Measurements from ENCODE around the gene EFR3B. TPM values are rescaled to one million over a fixed set of nuclear protein-coding genes. Genes with fewer than 3 reads are reported as not detected.
A peak's percentile ranks its signal among the peaks of the same experiment; 100 is the strongest.
"Not testable (repeated sequence)": the region's sequence is repeated elsewhere in the genome, so short reads cannot be mapped to it uniquely, and the experiment has no call there.

Gene EFR3B
- total and polyA plus RNA-seq, 3 experiments from 2014 or later: 0.16 to 0.27 (median 0.20) TPM

GRCh38 chr2:25132693-25133092 lies 90.8 kb downstream of the EFR3B start:
- no peak overlapping the region for H3K27ac Mint-ChIP-seq
- peaks cover 10 to 14% (median 11%) of the 10 kb centered on the region in 3 donors for H3K4me1 Mint-ChIP-seq
- Histone ChIP-seq H3K4me1 (ENCODE audit: insufficient read depth, low read length) (no peaks in the 10 kb centered on the region), H3K9me3 (ENCODE audit: low read length) (no peaks in the 10 kb centered on the region), H3K4me3 (ENCODE audit: low read length) (no peak overlapping the region), H3K27ac (ENCODE audit: low read depth, low read length) (no peak overlapping the region), H3K36me3 (ENCODE audit: insufficient read depth, low read length) (no peaks in the 10 kb centered on the region), H3K27me3 (ENCODE audit: insufficient read depth, low read length, poor library complexity, severe bottlenecking) (peaks cover 40% of the 10 kb centered on the region)
- CTCF ChIA-PET: interaction anchor here (1.5 kb wide), 1 partner anchor 157 kb away, joined by 5 read pairs; no protein-coding TSS in a partner anchor
- H3K36me3 Mint-ChIP-seq: no peaks in the 10 kb centered on the region
- POLR2A ChIA-PET: no interaction called here
- H3K4me3 Mint-ChIP-seq: peak overlapping the region in 3 of 7 donors; percentile 31 to 57 (median 49)
- DNase-seq: no peak
- H3K27me3 Mint-ChIP-seq: peaks cover 44 to 69% of the 10 kb centered on the region in 2 donors
- H3K9me3 Mint-ChIP-seq: no peaks in the 10 kb centered on the region

DNA sequence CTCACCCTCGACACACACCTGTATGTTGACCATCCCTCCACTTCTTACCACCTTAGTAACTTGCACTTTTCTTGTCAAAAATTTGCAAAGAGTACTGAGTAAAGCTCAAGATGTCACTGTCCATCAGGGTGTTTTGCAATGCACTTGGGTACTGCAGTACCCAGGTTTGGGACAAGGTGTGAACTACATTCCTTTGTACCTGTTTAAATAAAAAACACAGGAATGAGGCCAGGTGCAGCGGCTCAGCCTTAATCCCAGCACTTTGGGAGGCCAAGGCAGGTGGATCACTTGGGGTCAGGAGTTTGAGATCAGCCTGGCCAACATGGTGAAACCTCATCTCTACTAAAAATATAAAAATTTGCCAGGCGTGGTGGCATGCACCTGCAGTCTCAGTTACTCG lies 98.7 kb downstream of the EFR3B start:
- H3K9me3 ChIP-seq (ENCODE audit: low read length); H3K27ac ChIP-seq (ENCODE audit: low read depth, low read length); H3K36me3 Mint-ChIP-seq; H3K4me3 ChIP-seq (ENCODE audit: low read length); H3K4me3 Mint-ChIP-seq; H3K27me3 ChIP-seq (ENCODE audit: insufficient read depth, low read length, poor library complexity, severe bottlenecking); POLR2A ChIA-PET; H3K4me1 Mint-ChIP-seq; DNase-seq; H3K27ac Mint-ChIP-seq; H3K9me3 Mint-ChIP-seq; H3K36me3 ChIP-seq (ENCODE audit: insufficient read depth, low read length); H3K4me1 ChIP-seq (ENCODE audit: insufficient read depth, low read length): not testable (repeated sequence)
- peaks cover 12 to 27% of the 10 kb centered on the region in 2 donors for H3K27me3 Mint-ChIP-seq
- CTCF ChIA-PET: interaction anchor here (1.3 kb wide), 1 partner anchor 10 kb away, joined by 4 read pairs; no protein-coding TSS in a partner anchor

- H3K4me3 ChIP-seq (ENCODE audit: low read length): no peak overlapping the region
- Mint-ChIP-seq H3K9me3 (no peaks in the 10 kb centered on the region), H3K27ac (no peak overlapping the region), H3K36me3 (no peaks in the 10 kb centered on the region), H3K4me1 (peaks cover 0 to 5% (median 0%) of the 10 kb centered on the region in 3 donors), H3K27me3 (peaks cover 10 to 26% of the 10 kb centered on the region in 2 donors), H3K4me3 (no peak overlapping the region)
- H3K27me3 ChIP-seq (ENCODE audit: insufficient read depth, low read length, poor library complexity, severe bottlenecking): peaks cover 6% of the 10 kb centered on the region
- H3K4me1 ChIP-seq (ENCODE audit: insufficient read depth, low read length): no peaks in the 10 kb centered on the region
- no peak for DNase-seq
- no peak overlapping the region for H3K27ac ChIP-seq (ENCODE audit: low read depth, low read length)
- H3K36me3 ChIP-seq (ENCODE audit: insufficient read depth, low read length): no peaks in the 10 kb centered on the region
- ChIA-PET CTCF (interaction anchor here (1.3 kb wide), 1 partner anchor 10 kb away, joined by 4 read pairs; no protein-coding TSS in a partner anchor), POLR2A (no interaction called here)
- H3K9me3 ChIP-seq (ENCODE audit: low read length): no peaks in the 10 kb centered on the region
These were observed 99.2 kb downstream of the EFR3B start for GRCh38 chr2:25141120-25141519.

DNA sequence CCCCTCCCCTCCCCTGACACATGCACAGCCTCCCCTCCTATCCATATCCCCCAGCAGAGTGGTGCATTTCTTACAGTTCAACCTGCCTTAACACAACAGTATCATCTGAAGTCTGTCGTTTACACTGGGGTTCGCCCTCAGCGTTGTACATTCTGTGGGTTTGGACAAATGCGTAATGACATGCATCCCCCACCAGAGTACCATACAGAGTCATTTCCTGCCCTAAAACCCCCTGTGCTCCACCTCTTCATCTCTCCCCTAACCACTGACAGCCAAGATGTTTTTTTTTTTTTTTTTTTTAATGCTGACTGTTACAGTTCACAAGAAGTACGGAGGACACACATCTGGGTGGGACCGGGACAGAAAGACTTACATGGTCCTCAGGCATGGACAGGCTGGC lies 103.9 kb downstream of the EFR3B start:
- POLR2A ChIA-PET: no interaction called here
- no peaks in the 10 kb centered on the region for H3K9me3 ChIP-seq (ENCODE audit: low read length)
- no peaks in the 10 kb centered on the region for H3K36me3 ChIP-seq (ENCODE audit: insufficient read depth, low read length)
- Mint-ChIP-seq H3K9me3 (no peaks in the 10 kb centered on the region), H3K27ac (peak overlapping the region in 1 of 8 donors; percentile 25), H3K4me1 (peaks cover 0 to 5% (median 0%) of the 10 kb centered on the region in 3 donors), H3K27me3 (peaks cover 7 to 15% of the 10 kb centered on the region in 2 donors), H3K4me3 (no peak overlapping the region), H3K36me3 (no peaks in the 10 kb centered on the region)
- CTCF ChIA-PET: no interaction called here
- H3K4me3 ChIP-seq (ENCODE audit: low read length): no peak overlapping the region
- no peak overlapping the region for H3K27ac ChIP-seq (ENCODE audit: low read depth, low read length)
- no peak for DNase-seq
- no peaks in the 10 kb centered on the region for H3K4me1 ChIP-seq (ENCODE audit: insufficient read depth, low read length)
- H3K27me3 ChIP-seq (ENCODE audit: insufficient read depth, low read length, poor library complexity, severe bottlenecking): no peaks in the 10 kb centered on the region

DNA sequence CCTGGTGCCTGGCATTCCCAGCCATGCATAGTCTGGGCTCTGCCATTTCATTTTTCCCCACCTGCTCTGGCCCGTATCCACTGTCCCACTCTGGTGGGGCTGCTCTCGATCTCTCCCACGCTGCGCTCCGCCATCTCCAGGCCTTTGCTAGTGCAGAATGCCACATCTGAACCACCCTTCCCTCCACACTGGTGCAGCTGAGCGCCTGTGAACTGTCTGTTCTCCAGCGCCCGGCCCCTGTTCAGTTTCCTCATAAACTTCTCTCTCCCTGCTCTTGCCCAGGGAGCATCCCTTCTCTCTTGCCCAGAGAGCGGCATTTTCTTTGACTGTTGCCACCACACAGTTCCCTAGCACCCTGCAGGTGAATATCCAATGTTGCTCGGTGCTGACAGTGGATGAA lies 105.0 kb downstream of the EFR3B start:
- no peaks in the 10 kb centered on the region for H3K9me3 ChIP-seq (ENCODE audit: low read length)
- no peak overlapping the region for H3K4me3 Mint-ChIP-seq
- H3K27ac Mint-ChIP-seq: no peak overlapping the region
- H3K36me3 ChIP-seq (ENCODE audit: insufficient read depth, low read length): no peaks in the 10 kb centered on the region
- H3K27me3 ChIP-seq (ENCODE audit: insufficient read depth, low read length, poor library complexity, severe bottlenecking): no peaks in the 10 kb centered on the region
- peaks cover 0 to 5% (median 0%) of the 10 kb centered on the region in 3 donors for H3K4me1 Mint-ChIP-seq
- no peaks in the 10 kb centered on the region for H3K9me3 Mint-ChIP-seq
- no peak for DNase-seq
- no peak overlapping the region for H3K27ac ChIP-seq (ENCODE audit: low read depth, low read length)
- H3K4me3 ChIP-seq (ENCODE audit: low read length): no peak overlapping the region
- H3K4me1 ChIP-seq (ENCODE audit: insufficient read depth, low read length): no peaks in the 10 kb centered on the region
- CTCF ChIA-PET: no interaction called here
- H3K36me3 Mint-ChIP-seq: no peaks in the 10 kb centered on the region
- H3K27me3 Mint-ChIP-seq: peaks cover 7 to 15% of the 10 kb centered on the region in 2 donors
- POLR2A ChIA-PET: interaction anchor here (0.6 kb wide), 1 partner anchor 39 kb away, joined by 4 read pairs; no protein-coding TSS in a partner anchor

GRCh38 chr2:25149646-25150045 lies 107.8 kb downstream of the EFR3B start:
- H3K9me3 ChIP-seq (ENCODE audit: low read length): no peaks in the 10 kb centered on the region
- no peak overlapping the region for H3K4me3 Mint-ChIP-seq
- H3K27me3 Mint-ChIP-seq: peaks cover 11 to 15% of the 10 kb centered on the region in 2 donors
- H3K27ac ChIP-seq (ENCODE audit: low read depth, low read length): no peak overlapping the region
- H3K9me3 Mint-ChIP-seq: no peaks in the 10 kb centered on the region
- no peak overlapping the region for H3K27ac Mint-ChIP-seq
- H3K36me3 ChIP-seq (ENCODE audit: insufficient read depth, low read length): no peaks in the 10 kb centered on the region
- CTCF ChIA-PET: no interaction called here
- H3K4me1 ChIP-seq (ENCODE audit: insufficient read depth, low read length): no peaks in the 10 kb centered on the region
- H3K27me3 ChIP-seq (ENCODE audit: insufficient read depth, low read length, poor library complexity, severe bottlenecking): no peaks in the 10 kb centered on the region
- no peak overlapping the region for H3K4me3 ChIP-seq (ENCODE audit: low read length)
- H3K36me3 Mint-ChIP-seq: no peaks in the 10 kb centered on the region
- H3K4me1 Mint-ChIP-seq: peaks cover 0 to 5% (median 0%) of the 10 kb centered on the region in 3 donors
- POLR2A ChIA-PET: no interaction called here
- DNase-seq: no peak

GRCh38 chr2:25150993-25151392 lies 109.1 kb downstream of the EFR3B start:
- H3K9me3 Mint-ChIP-seq; H3K27ac Mint-ChIP-seq; H3K4me1 Mint-ChIP-seq; H3K27me3 ChIP-seq (ENCODE audit: insufficient read depth, low read length, poor library complexity, severe bottlenecking); H3K4me1 ChIP-seq (ENCODE audit: insufficient read depth, low read length); H3K36me3 ChIP-seq (ENCODE audit: insufficient read depth, low read length); H3K27ac ChIP-seq (ENCODE audit: low read depth, low read length); H3K36me3 Mint-ChIP-seq; CTCF ChIA-PET; H3K4me3 Mint-ChIP-seq; H3K9me3 ChIP-seq (ENCODE audit: low read length); POLR2A ChIA-PET; H3K4me3 ChIP-seq (ENCODE audit: low read length); DNase-seq: not testable (repeated sequence)
- peaks cover 11% of the 10 kb centered on the region in 2 donors for H3K27me3 Mint-ChIP-seq

GRCh38 chr2:25151718-25152117 lies 109.8 kb downstream of the EFR3B start:
- H3K27ac Mint-ChIP-seq: peak overlapping the region in 1 of 8 donors; percentile 88
- POLR2A ChIA-PET: no interaction called here

More at GRCh38 chr2:25151718-25152117, 109.8 kb downstream of the EFR3B start:
- Histone ChIP-seq H3K27ac (ENCODE audit: low read depth, low read length) (no peak overlapping the region), H3K4me1 (ENCODE audit: insufficient read depth, low read length) (no peaks in the 10 kb centered on the region), H3K36me3 (ENCODE audit: insufficient read depth, low read length) (no peaks in the 10 kb centered on the region), H3K4me3 (ENCODE audit: low read length) (no peak overlapping the region), H3K27me3 (ENCODE audit: insufficient read depth, low read length, poor library complexity, severe bottlenecking) (no peaks in the 10 kb centered on the region), H3K9me3 (ENCODE audit: low read length) (no peaks in the 10 kb centered on the region)
- Mint-ChIP-seq H3K36me3 (no peaks in the 10 kb centered on the region), H3K27me3 (peaks cover 8 to 10% of the 10 kb centered on the region in 2 donors), H3K9me3 (no peaks in the 10 kb centered on the region), H3K4me3 (no peak overlapping the region), H3K4me1 (no peaks in the 10 kb centered on the region)
- CTCF ChIA-PET: no interaction called here
- no peak for DNase-seq
